Measurements from ENCODE around the gene EOMES.

The EOMES gene

GRCh38 chr3:27723815-27724458 lies 1.8 kb upstream of the EOMES start:
- Mint-ChIP-seq H3K36me3 (ENCODE audit: low read depth) (no peaks in the 10 kb centered on the region), H3K4me1 (peaks cover 36% of the 10 kb centered on the region), H3K4me3 (peak overlapping the region in 2 of 3 experiments; percentile 53 to 81), H3K27ac (no peak overlapping the region), H3K27me3 (ENCODE audit: low read depth) (peaks cover 99% of the 10 kb centered on the region), H3K9me3 (peaks cover 6% of the 10 kb centered on the region)
- TF ChIP-seq CTCF (IDR thresholded peaks at IDR 0.05; ENCODE audit: unreplicated experiment in 3 of 3): no peak

- Mint-ChIP-seq H3K27ac (no peak overlapping the region), H3K4me3 (peak overlapping the region; percentile 13 to 81 (median 53)), H3K9me3 (peaks cover 6% of the 10 kb centered on the region), H3K4me1 (peaks cover 30% of the 10 kb centered on the region), H3K36me3 (ENCODE audit: low read depth) (no peaks in the 10 kb centered on the region), H3K27me3 (ENCODE audit: low read depth) (peaks cover 99% of the 10 kb centered on the region)
- no peak for TF ChIP-seq CTCF (IDR thresholded peaks at IDR 0.05; ENCODE audit: unreplicated experiment in 3 of 3)
Observed at GRCh38 chr3:27723456-27723814, 1.3 kb upstream of the EOMES start.

GRCh38 chr3:27723001-27723445 lies 900 bp upstream of the EOMES start:
- TF ChIP-seq CTCF (IDR thresholded peaks at IDR 0.05; ENCODE audit: unreplicated experiment in 3 of 3): no peak
- Mint-ChIP-seq H3K4me1 (peaks cover 26% of the 10 kb centered on the region), H3K4me3 (peak overlapping the region; percentile 78 to 81 (median 79)), H3K36me3 (ENCODE audit: low read depth) (no peaks in the 10 kb centered on the region), H3K9me3 (peaks cover 6% of the 10 kb centered on the region), H3K27ac (no peak overlapping the region), H3K27me3 (ENCODE audit: low read depth) (peaks cover 99% of the 10 kb centered on the region)

GRCh38 chr3:27720899-27721716 lies 1.0 kb downstream of the EOMES start:
- H3K4me3 Mint-ChIP-seq: peak overlapping the region; percentile 17 to 54 (median 34)
- peaks cover 25% of the 10 kb centered on the region for H3K4me1 Mint-ChIP-seq
- no peak overlapping the region for H3K27ac Mint-ChIP-seq
- peaks cover 6% of the 10 kb centered on the region for H3K9me3 Mint-ChIP-seq
- no peak for TF ChIP-seq CTCF (IDR thresholded peaks at IDR 0.05; ENCODE audit: unreplicated experiment in 3 of 3)
- H3K27me3 Mint-ChIP-seq (ENCODE audit: low read depth): peaks cover 99% of the 10 kb centered on the region
- no peaks in the 10 kb centered on the region for H3K36me3 Mint-ChIP-seq (ENCODE audit: low read depth)

GRCh38 chr3:27719314-27720003 lies 2.7 kb downstream of the EOMES start:
- Mint-ChIP-seq H3K27me3 (ENCODE audit: low read depth) (peaks cover 100% of the 10 kb centered on the region), H3K4me3 (no peak overlapping the region), H3K9me3 (peaks cover 6% of the 10 kb centered on the region), H3K36me3 (ENCODE audit: low read depth) (no peaks in the 10 kb centered on the region), H3K4me1 (peaks cover 29% of the 10 kb centered on the region), H3K27ac (no peak overlapping the region)
- no peak for TF ChIP-seq CTCF (IDR thresholded peaks at IDR 0.05; ENCODE audit: unreplicated experiment in 3 of 3)
